GM23248 (cell line): ENCODE results near the gene UBE2C. TPM values are rescaled to one million over a fixed set of nuclear protein-coding genes. Genes with fewer than 3 reads are reported as not detected.

Experiments used
- DNase-seq: peaks from one replicate; pipeline ENCODE4 v3.0.0-alpha.2; 2015
- H2AFZ ChIP-seq: fragments of 200-600 bp; sonication (generic); 2 replicates; pipeline ENCODE4 v1.6.1; 2016; ENCODE audit warnings: antibody characterized with exemption
- H3F3A ChIP-seq: fragments of 200-600 bp; sonication (generic); 2 replicates; pipeline ENCODE4 v1.6.1; 2016; ENCODE audit warnings: mild to moderate bottlenecking, antibody characterized with exemption, mixed run types; ENCODE audit not compliant: insufficient read depth
- H3K27ac ChIP-seq: fragments of 200-600 bp; sonication (generic); 2 replicates; pipeline ENCODE4 v1.5.1; 2016; ENCODE audit warnings: mild to moderate bottlenecking
- H3K27me3 ChIP-seq: fragments of 200-600 bp; sonication (generic); replicated peaks from 2 replicates; pipeline ENCODE4 v1.6.1; 2016; ENCODE audit warnings: mild to moderate bottlenecking; ENCODE audit not compliant: insufficient read depth
- H3K36me3 ChIP-seq: fragments of 200-600 bp; sonication (generic); 2 replicates; pipeline ENCODE4 v1.6.1; 2016; ENCODE audit warnings: low read depth, mild to moderate bottlenecking
- H3K4me1 ChIP-seq: fragments of 200-600 bp; sonication (generic); 2 replicates; pipeline ENCODE4 v1.6.1; 2016; ENCODE audit warnings: mild to moderate bottlenecking; ENCODE audit not compliant: insufficient read depth
- H3K4me2 ChIP-seq: fragments of 200-600 bp; sonication (generic); one replicate; pipeline ENCODE4 v1.6.1; 2016; ENCODE audit warnings: mild to moderate bottlenecking; ENCODE audit not compliant: unreplicated experiment
- H3K4me3 ChIP-seq: fragments of 200-600 bp; sonication (generic); 2 replicates; pipeline ENCODE4 v1.5.1; 2016; ENCODE audit warnings: mild to moderate bottlenecking
- H3K79me2 ChIP-seq: fragments of 200-600 bp; sonication (generic); 2 replicates; pipeline ENCODE4 v1.6.1; 2016; ENCODE audit warnings: mild to moderate bottlenecking; ENCODE audit not compliant: insufficient read depth
- H3K9ac ChIP-seq: fragments of 200-600 bp; sonication (generic); 2 replicates; pipeline ENCODE4 v1.6.1; 2016; ENCODE audit warnings: mild to moderate bottlenecking
- H3K9me2 ChIP-seq: fragments of 200-600 bp; sonication (generic); 2 replicates; pipeline ENCODE4 v1.6.1; 2016; ENCODE audit warnings: mixed run types, mild to moderate bottlenecking, moderate library complexity; ENCODE audit not compliant: insufficient read depth
- H3K9me3 ChIP-seq: fragments of 200-600 bp; sonication (generic); one replicate; pipeline ENCODE4 v1.6.1; 2017; ENCODE audit warnings: low read depth
- H4K20me1 ChIP-seq: fragments of 200-600 bp; sonication (generic); 2 replicates; pipeline ENCODE4 v1.6.0; 2016; ENCODE audit not compliant: insufficient read depth
- EZH2 ChIP-seq: fragments of 200-600 bp; sonication (generic); IDR thresholded peaks from 2 replicates; pipeline ENCODE4 v1.6.1; 2018; ENCODE audit warnings: antibody characterized with exemption, mild to moderate bottlenecking; ENCODE audit not compliant: insufficient read depth, poor library complexity, severe bottlenecking
- EZH2phosphoT487 ChIP-seq: fragments of 200-600 bp; sonication (generic); IDR thresholded peaks from 2 replicates; pipeline ENCODE4 v1.6.1; 2018; ENCODE audit warnings: antibody characterized with exemption, moderate library complexity, mild to moderate bottlenecking, low read depth; ENCODE audit not compliant: insufficient read depth
- WGBS, 2 experiments: methylation state at CpG; one replicate each; pipeline ENCODE4 v1.1.6; 2015 to 2017; ENCODE audit warnings: low lambda C conversion rate in 2 of 2, low coverage in 1 of 2; ENCODE audit errors: missing lambda C conversion rate in 2 of 2; 5-methylcytosine and 5-hydroxymethylcytosine counted together
- in situ Hi-C: fragments of 300-500 bp; cut with MboI; formaldehyde crosslinking; loops from 2 replicates; pipeline ENCODE4 v1.15.0; 2020
- polyA plus RNA-seq: library from polyadenylated mRNA; unstranded; fragments of >200 nt; fragmentation: Nextera tagmentation; extraction: Ambion mirVana; gene quantifications from 2 replicates; pipeline ENCODE4 v1.2.1, GENCODE V29; 2016
- total RNA-seq: library from RNA; depleted of rRNA; stranded (reverse); fragments of >200 nt; shearing (Covaris generic); gene quantifications from 2 replicates; pipeline ENCODE4 v1.2.3, GENCODE V29; 2014

Gene UBE2C
- total and polyA plus RNA-seq, 2 experiments from 2014 or later: 33.8 to 69.2 TPM

GRCh38 chr20:45781391-45781931, 31.0 kb upstream of the UBE2C start:
- DNase-seq: peak; percentile 89
- H3K4me1 ChIP-seq: peaks cover 52% of the 10 kb centered on the region
- peak overlapping the region; percentile 94 for H3K27ac ChIP-seq
- peaks cover 53% of the 10 kb centered on the region for H3F3A ChIP-seq
- peak; percentile 83; the same call in 1 of the 2 replicates for TF ChIP-seq EZH2phosphoT487
- TF ChIP-seq EZH2: no peak
- no peak overlapping the region for H2AFZ ChIP-seq
- no peaks in the 10 kb centered on the region for H3K79me2 ChIP-seq
- WGBS, 2 experiments: 2 to 4% methylated on average over 4 of the region's 4 CpGs
- no peaks in the 10 kb centered on the region for H3K9me2 ChIP-seq
- no peak overlapping the region; the same call in 1 of the 2 replicates for H3K4me3 ChIP-seq
- peak overlapping the region; percentile 69; the same call in 1 of the 2 replicates for H3K9ac ChIP-seq
- no peaks in the 10 kb centered on the region for H3K36me3 ChIP-seq
- in situ Hi-C loops: loop anchor here (25.0 kb wide), 1 partner anchor 769 kb away; no protein-coding TSS in a partner anchor
- H4K20me1 ChIP-seq: no peaks in the 10 kb centered on the region
- H3K4me2 ChIP-seq: peak overlapping the region; percentile 69
- no peaks in the 10 kb centered on the region for H3K27me3 ChIP-seq
- no peaks in the 10 kb centered on the region for H3K9me3 ChIP-seq

DNA sequence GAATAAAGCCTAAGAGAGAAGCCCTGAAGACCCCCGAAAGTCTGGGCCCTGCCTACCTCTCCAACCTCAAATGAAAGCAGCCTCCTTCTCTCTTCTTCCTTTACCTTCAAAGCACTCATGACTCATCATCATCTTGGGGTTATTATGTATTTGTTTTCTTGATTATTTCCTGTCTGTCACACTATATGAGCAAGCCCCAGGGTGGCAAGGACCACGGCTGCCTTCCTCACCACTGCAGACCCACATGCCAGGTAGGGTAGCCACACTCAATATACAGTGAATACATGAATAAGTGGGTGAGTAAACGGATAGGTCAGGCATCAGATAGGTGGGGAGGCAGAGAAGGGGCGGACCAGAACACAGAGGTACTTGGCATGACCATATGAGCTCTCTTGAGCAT, 29.6 kb upstream of the UBE2C start:
- no peak overlapping the region for H3K4me3 ChIP-seq
- peaks cover 52% of the 10 kb centered on the region for H3F3A ChIP-seq
- H3K9me2 ChIP-seq: no peaks in the 10 kb centered on the region
- H3K27ac ChIP-seq: no peak overlapping the region
- no peak overlapping the region for H2AFZ ChIP-seq
- H3K36me3 ChIP-seq: no peaks in the 10 kb centered on the region
- TF ChIP-seq EZH2: no peak
- no peak for TF ChIP-seq EZH2phosphoT487
- WGBS, 2 experiments: 73 to 75% methylated on average over 4 of the region's 4 CpGs
- in situ Hi-C loops: loop anchor here (25.0 kb wide), 1 partner anchor 771 kb away; no protein-coding TSS in a partner anchor
- H3K27me3 ChIP-seq: no peaks in the 10 kb centered on the region
- DNase-seq: peak; percentile 22
- peaks cover 50% of the 10 kb centered on the region for H3K4me1 ChIP-seq
- no peak overlapping the region for H3K4me2 ChIP-seq
- H3K9ac ChIP-seq: no peak overlapping the region
- H3K79me2 ChIP-seq: no peaks in the 10 kb centered on the region
- no peaks in the 10 kb centered on the region for H4K20me1 ChIP-seq
- no peaks in the 10 kb centered on the region for H3K9me3 ChIP-seq

- Histone ChIP-seq H3K9me2 (no peaks in the 10 kb centered on the region), H3K4me2 (no peak overlapping the region), H3K27me3 (no peaks in the 10 kb centered on the region), H3K4me1 (peaks cover 42% of the 10 kb centered on the region), H3K36me3 (no peaks in the 10 kb centered on the region), H3K9me3 (no peaks in the 10 kb centered on the region), H3F3A (peaks cover 45% of the 10 kb centered on the region), H4K20me1 (no peaks in the 10 kb centered on the region), H3K4me3 (no peak overlapping the region), H3K79me2 (no peaks in the 10 kb centered on the region), H3K9ac (no peak overlapping the region), H2AFZ (no peak overlapping the region), H3K27ac (no peak overlapping the region)
- TF ChIP-seq EZH2 (no peak), EZH2phosphoT487 (no peak)
- 91 to 93% methylated on average over 6 of the region's 6 CpGs for WGBS, 2 experiments
- in situ Hi-C loops: loop anchor here (25.0 kb wide), 1 partner anchor 771 kb away; no protein-coding TSS in a partner anchor
- no peak for DNase-seq
Observed at GRCh38 chr20:45783656-45784294, 28.7 kb upstream of the UBE2C start.

DNA sequence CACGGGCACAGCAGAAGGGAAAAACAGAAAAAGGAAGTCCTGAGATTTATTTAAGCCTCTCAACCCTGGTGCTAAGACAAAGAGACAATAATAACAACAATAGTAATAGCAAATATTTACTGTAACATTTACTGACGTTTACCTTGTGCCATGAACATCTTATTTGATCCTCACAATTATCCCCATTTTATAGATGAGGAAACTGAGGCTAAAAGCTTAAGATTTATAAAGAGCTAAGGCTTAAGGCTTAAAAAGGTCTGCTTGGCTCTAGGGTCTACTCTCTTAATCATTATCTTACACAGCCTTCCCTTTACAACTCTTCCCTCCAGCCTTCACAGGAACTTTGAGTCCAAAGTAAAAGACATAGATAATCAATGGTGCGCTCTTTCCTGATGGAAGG, 24.1 kb upstream of the UBE2C start:
- H3K27me3 ChIP-seq: no peaks in the 10 kb centered on the region
- no peaks in the 10 kb centered on the region for H4K20me1 ChIP-seq
- H3K9ac ChIP-seq: no peak overlapping the region
- in situ Hi-C loops: loop anchor here (25.0 kb wide), 1 partner anchor 776 kb away; no protein-coding TSS in a partner anchor
- no peak for DNase-seq
- H3K36me3 ChIP-seq: no peaks in the 10 kb centered on the region
- WGBS, 2 experiments: 63 to 65% methylated on average over 3 of the region's 3 CpGs
- peaks cover 6% of the 10 kb centered on the region; the same call in 1 of the 2 replicates for H3K4me1 ChIP-seq
- H3F3A ChIP-seq: peaks cover 16% of the 10 kb centered on the region; the same call in 1 of the 2 replicates
- H3K27ac ChIP-seq: no peak overlapping the region
- TF ChIP-seq EZH2phosphoT487: no peak
- no peak for TF ChIP-seq EZH2
- peaks cover 16% of the 10 kb centered on the region for H3K79me2 ChIP-seq
- no peaks in the 10 kb centered on the region for H3K9me2 ChIP-seq
- H2AFZ ChIP-seq: no peak overlapping the region
- no peak overlapping the region for H3K4me3 ChIP-seq
- no peak overlapping the region for H3K4me2 ChIP-seq
- no peaks in the 10 kb centered on the region for H3K9me3 ChIP-seq
